OCI-LY7 (cell line): ENCODE results near the gene NUDT8. TPM values are rescaled to one million over a fixed set of nuclear protein-coding genes. Genes with fewer than 3 reads are reported as not detected.
A peak's percentile ranks its signal among the peaks of the same experiment; 100 is the strongest.

ENCODE experiments used
- BruUV-seq: library from RNA; stranded (reverse); fragments of 400-500 nt; replicated peaks from 2 replicates; lab custom pipeline; 2021; lab: Mats Ljungman, UMichigan
- CTCF ChIA-PET: fragments of 300-600 bp; sonication (Branson Sonifier 250); formaldehyde crosslinking; loops from one replicate; lab custom pipeline; 2022; ENCODE audit warnings: antibody characterized with exemption; ENCODE audit not compliant: unreplicated experiment; lab: Charles Lee
- POLR2A ChIA-PET: fragments of 300-600 bp; sonication (Branson Sonifier 250); formaldehyde crosslinking; loops from one replicate; lab custom pipeline; 2022; ENCODE audit warnings: antibody characterized with exemption; lab: Charles Lee
- DNase-seq: peaks from one replicate; pipeline ENCODE4 v3.0.0-alpha.2; 2015; ENCODE audit warnings: low spot score
- H2AFZ ChIP-seq: fragments of 200-600 bp; sonication (generic), shearing (Covaris generic); 2 replicates; pipeline ENCODE4 v1.6.1; 2014; ENCODE audit warnings: mild to moderate bottlenecking, antibody characterized with exemption, low read length, moderate library complexity
- H3K27ac ChIP-seq: fragments of 200-600 bp; sonication (generic); 2 replicates; pipeline ENCODE4 v1.5.1; 2014; ENCODE audit warnings: mixed run types, low read depth, mild to moderate bottlenecking, moderate library complexity, low read length, inconsistent platforms; ENCODE audit not compliant: poor library complexity, severe bottlenecking
- H3K36me3 ChIP-seq: fragments of 200-600 bp; sonication (generic); 2 replicates; pipeline ENCODE4 v1.6.1; 2014; ENCODE audit warnings: mild to moderate bottlenecking, antibody characterized with exemption, low read length, moderate library complexity, mixed read lengths; ENCODE audit not compliant: insufficient read depth
- H3K4me1 ChIP-seq: fragments of 200-600 bp; sonication (generic); 2 replicates; pipeline ENCODE4 v1.5.1; 2014; ENCODE audit warnings: mild to moderate bottlenecking, low read length; ENCODE audit not compliant: insufficient read depth, poor library complexity, severe bottlenecking
- H3K4me2 ChIP-seq: fragments of 200-600 bp; sonication (generic); 2 replicates; pipeline ENCODE4 v1.6.1; 2014; ENCODE audit warnings: mild to moderate bottlenecking, low read length
- H3K4me3 ChIP-seq: fragments of 200-600 bp; sonication (generic); 2 replicates; pipeline ENCODE4 v1.5.1; 2014; ENCODE audit warnings: mild to moderate bottlenecking, low read depth, low read length; ENCODE audit not compliant: poor library complexity, severe bottlenecking
- H3K79me2 ChIP-seq: fragments of 200-600 bp; sonication (generic); 2 replicates; pipeline ENCODE4 v1.6.1; 2016; ENCODE audit warnings: low read depth, mild to moderate bottlenecking, low read length, moderate library complexity, mixed read lengths; ENCODE audit not compliant: insufficient read depth
- H3K9me2 ChIP-seq: fragments of 200-600 bp; sonication (generic); 2 replicates; pipeline ENCODE4 v1.6.1; 2016; ENCODE audit warnings: mild to moderate bottlenecking, low read length, mixed read lengths; ENCODE audit not compliant: insufficient read depth
- H3K9me3 ChIP-seq: fragments of 200-600 bp; sonication (generic); 2 replicates; pipeline ENCODE4 v1.6.1; 2014; ENCODE audit warnings: mild to moderate bottlenecking, mixed run types, low read length, mixed read lengths
- H4K20me1 ChIP-seq: fragments of 200-600 bp; sonication (generic); 2 replicates; pipeline ENCODE4 v1.6.1; 2014; ENCODE audit warnings: mild to moderate bottlenecking, antibody characterized with exemption, low read length, moderate library complexity, mixed read lengths; ENCODE audit not compliant: insufficient read depth
- EZH2phosphoT487 ChIP-seq: fragments of 200-600 bp; sonication (generic); IDR thresholded peaks from 2 replicates; pipeline ENCODE4 v1.6.1; 2018; ENCODE audit warnings: low read depth, borderline replicate concordance, mild to moderate bottlenecking, mixed run types, antibody characterized with exemption, low read length, moderate library complexity, mixed read lengths
- intact Hi-C: fragments of 100-400 bp; cut with micrococcal nuclease; formaldehyde crosslinking; loops from one replicate; pipeline ENCODE4 v1.10.0; 2022; ENCODE audit not compliant: unreplicated experiment
- total RNA-seq, 2 experiments: library from RNA; depleted of rRNA in 1 of 2; stranded (reverse); fragments of >200 nt in 1 of 2; shearing (Covaris generic) in 1 of 2; gene quantifications; 2 replicates each; pipeline ENCODE4 v1.2.3, GENCODE V29; 2014 to 2022
- TF ChIP-seq, protein P1 (sequence below): fragments of 200-600 bp; sonication (generic); conservative IDR thresholded peaks from 2 replicates; pipeline ENCODE4 v1.5.1; 2014; ENCODE audit warnings: mild to moderate bottlenecking, antibody characterized with exemption, low read length, moderate library complexity, mixed read lengths

NUDT8 gene
- total RNA-seq, 2 experiments from 2014 or later: 20.4 to 35.4 TPM

DNA sequence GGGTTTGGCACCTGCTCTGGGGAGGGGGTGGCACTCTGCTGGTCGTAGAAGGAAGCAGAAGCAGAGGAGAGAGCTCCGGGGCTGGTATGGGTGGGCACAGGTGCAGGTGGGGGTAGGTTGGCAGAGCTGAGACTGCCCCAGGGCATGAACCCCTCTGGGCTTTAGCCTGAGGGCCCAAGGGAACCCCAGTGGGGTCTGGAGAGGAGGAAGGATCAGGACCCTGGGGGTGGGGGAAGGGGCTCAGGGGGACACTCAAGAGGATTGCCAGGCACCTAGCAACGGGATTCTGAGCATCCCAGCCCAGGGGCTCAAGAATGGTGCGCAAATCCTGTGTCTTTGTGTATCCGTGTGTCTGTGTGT lies 38.4 kb upstream of the NUDT8 start:
- H4K20me1 ChIP-seq: no peaks in the 10 kb centered on the region
- H2AFZ ChIP-seq: no peak overlapping the region; the same call in 1 of the 2 replicates
- TF ChIP-seq EZH2phosphoT487: no peak
- TF ChIP-seq, protein P1, sequence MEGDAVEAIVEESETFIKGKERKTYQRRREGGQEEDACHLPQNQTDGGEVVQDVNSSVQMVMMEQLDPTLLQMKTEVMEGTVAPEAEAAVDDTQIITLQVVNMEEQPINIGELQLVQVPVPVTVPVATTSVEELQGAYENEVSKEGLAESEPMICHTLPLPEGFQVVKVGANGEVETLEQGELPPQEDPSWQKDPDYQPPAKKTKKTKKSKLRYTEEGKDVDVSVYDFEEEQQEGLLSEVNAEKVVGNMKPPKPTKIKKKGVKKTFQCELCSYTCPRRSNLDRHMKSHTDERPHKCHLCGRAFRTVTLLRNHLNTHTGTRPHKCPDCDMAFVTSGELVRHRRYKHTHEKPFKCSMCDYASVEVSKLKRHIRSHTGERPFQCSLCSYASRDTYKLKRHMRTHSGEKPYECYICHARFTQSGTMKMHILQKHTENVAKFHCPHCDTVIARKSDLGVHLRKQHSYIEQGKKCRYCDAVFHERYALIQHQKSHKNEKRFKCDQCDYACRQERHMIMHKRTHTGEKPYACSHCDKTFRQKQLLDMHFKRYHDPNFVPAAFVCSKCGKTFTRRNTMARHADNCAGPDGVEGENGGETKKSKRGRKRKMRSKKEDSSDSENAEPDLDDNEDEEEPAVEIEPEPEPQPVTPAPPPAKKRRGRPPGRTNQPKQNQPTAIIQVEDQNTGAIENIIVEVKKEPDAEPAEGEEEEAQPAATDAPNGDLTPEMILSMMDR: no peak
- ChIA-PET POLR2A (interaction anchor here (0.6 to 3.4 kb wide), 5 partner anchors 9 to 23 kb away, joined by 3 to 37 read pairs (median 5); partner anchors contain the start of gene ACY3), CTCF (interaction anchor here (0.6 to 2.6 kb wide), 4 partner anchors 18 to 46 kb away, joined by 4 to 38 read pairs (median 10); partner anchors contain the start of gene ACY3)
- peak overlapping the region; percentile 80 for H3K27ac ChIP-seq
- H3K9me2 ChIP-seq: no peaks in the 10 kb centered on the region
- no TSS peak for BruUV-seq
- peaks cover 10% of the 10 kb centered on the region; the same call in 1 of the 2 replicates for H3K79me2 ChIP-seq
- peak; percentile 47 for DNase-seq
- H3K4me3 ChIP-seq: peak overlapping the region; percentile 63
- no peaks in the 10 kb centered on the region for H3K9me3 ChIP-seq
- peak overlapping the region; percentile 73 for H3K4me2 ChIP-seq
- intact Hi-C loops: loop anchor here (1.0 to 5.0 kb wide), 3 partner anchors 20 to 39 kb away; no protein-coding TSS in a partner anchor
- peaks cover 47% of the 10 kb centered on the region for H3K4me1 ChIP-seq
- no peaks in the 10 kb centered on the region for H3K36me3 ChIP-seq

- Histone ChIP-seq H3K27ac (peak overlapping the region; percentile 80), H3K79me2 (peaks cover 10% of the 10 kb centered on the region; the same call in 1 of the 2 replicates), H3K4me2 (peak overlapping the region; percentile 73), H3K4me3 (peak overlapping the region; percentile 63), H3K36me3 (no peaks in the 10 kb centered on the region), H3K4me1 (peaks cover 47% of the 10 kb centered on the region), H3K9me3 (no peaks in the 10 kb centered on the region), H2AFZ (peak overlapping the region; percentile 27; the same call in 1 of the 2 replicates), H3K9me2 (no peaks in the 10 kb centered on the region), H4K20me1 (no peaks in the 10 kb centered on the region)
- intact Hi-C loops: loop anchor here (1.0 to 5.0 kb wide), 3 partner anchors 19 to 40 kb away; no protein-coding TSS in a partner anchor
- POLR2A ChIA-PET: interaction anchor here (0.6 to 3.4 kb wide), 8 partner anchors 8 to 40 kb away, joined by 3 to 37 read pairs (median 4); partner anchors contain the start of gene ACY3
- TF ChIP-seq EZH2phosphoT487: no peak
- TF ChIP-seq, protein P1: 0 out of 2 replicates have a peak, but pooled peaks have one; percentile 8
- CTCF ChIA-PET: interaction anchor here (0.5 to 2.6 kb wide), 5 partner anchors 18 to 46 kb away, joined by 3 to 38 read pairs (median 6); partner anchors contain the start of gene ACY3
- BruUV-seq: no TSS peak
- DNase-seq: peak; percentile 97
These were observed 37.9 kb upstream of the NUDT8 start for GRCh38 chr11:67667490-67668191.
